NOMO-1 treated with DMSO at 0.1 percent for 48 hours (cell line): ENCODE results near the gene POLDIP3.
A peak's percentile ranks its signal among the peaks of the same experiment; 100 is the strongest.
"Not testable (repeated sequence)": the region's sequence is repeated elsewhere in the genome, so short reads cannot be mapped to it uniquely, and the experiment has no call there.

ENCODE experiments used
- DNase-seq: peaks from one replicate; lab custom pipeline; 2025; ENCODE audit not compliant: unreplicated experiment; lab: John Stamatoyannopoulos, UW

POLDIP3 gene

GRCh38 chr22:42620084-42620483 is 5.4 kb upstream of the POLDIP3 start:
- no peak for DNase-seq

- DNase-seq: no peak
Observed at GRCh38 chr22:42619261-42620063, 4.8 kb upstream of the POLDIP3 start.

- DNase-seq: no peak
Observed at GRCh38 chr22:42617155-42617983, 2.7 kb upstream of the POLDIP3 start.

- DNase-seq: not testable (repeated sequence)
Observed at GRCh38 chr22:42615860-42616175, 1.1 kb upstream of the POLDIP3 start.

GRCh38 chr22:42615092-42615859 is 593 bp upstream of the POLDIP3 start:
- DNase-seq: peak; percentile 97

- peak; percentile 75 for DNase-seq
Observed at GRCh38 chr22:42613872-42614301, 796 bp downstream of the POLDIP3 start.

- DNase-seq: no peak
Observed at GRCh38 chr22:42612336-42612735, 2.3 kb downstream of the POLDIP3 start.

- DNase-seq: no peak
Observed at GRCh38 chr22:42611051-42611450, 3.6 kb downstream of the POLDIP3 start.

GRCh38 chr22:42610186-42610585 is 4.5 kb downstream of the POLDIP3 start:
- no peak for DNase-seq

- DNase-seq: no peak
Observed at GRCh38 chr22:42608823-42609361, 5.8 kb downstream of the POLDIP3 start.

- no peak for DNase-seq
Observed at GRCh38 chr22:42608136-42608822, 6.4 kb downstream of the POLDIP3 start.

- DNase-seq: not testable (repeated sequence)
Observed at GRCh38 chr22:42607641-42608040, 7.0 kb downstream of the POLDIP3 start.

- no peak for DNase-seq
Observed at GRCh38 chr22:42604403-42604802, 10.3 kb downstream of the POLDIP3 start.

GRCh38 chr22:42603427-42603826 is 11.3 kb downstream of the POLDIP3 start:
- no peak for DNase-seq

GRCh38 chr22:42602470-42602869 is 12.2 kb downstream of the POLDIP3 start:
- DNase-seq: no peak

GRCh38 chr22:42601879-42602465 is 12.7 kb downstream of the POLDIP3 start:
- no peak for DNase-seq

GRCh38 chr22:42596863-42597530 is 17.7 kb downstream of the POLDIP3 start:
- no peak for DNase-seq

- no peak for DNase-seq
Observed at GRCh38 chr22:42596336-42596735, 18.3 kb downstream of the POLDIP3 start.

GRCh38 chr22:42595434-42595833 is 19.2 kb downstream of the POLDIP3 start:
- DNase-seq: no peak

GRCh38 chr22:42591987-42592386 is 22.7 kb downstream of the POLDIP3 start:
- no peak for DNase-seq
